Measurements from ENCODE around the gene GAL3ST2. TPM values are rescaled to one million over a fixed set of nuclear protein-coding genes. Genes with fewer than 3 reads are reported as not detected.

Gene GAL3ST2
- total and polyA plus RNA-seq, 4 donors, result 0.33 to 0.79 (median 0.63) TPM

DNA sequence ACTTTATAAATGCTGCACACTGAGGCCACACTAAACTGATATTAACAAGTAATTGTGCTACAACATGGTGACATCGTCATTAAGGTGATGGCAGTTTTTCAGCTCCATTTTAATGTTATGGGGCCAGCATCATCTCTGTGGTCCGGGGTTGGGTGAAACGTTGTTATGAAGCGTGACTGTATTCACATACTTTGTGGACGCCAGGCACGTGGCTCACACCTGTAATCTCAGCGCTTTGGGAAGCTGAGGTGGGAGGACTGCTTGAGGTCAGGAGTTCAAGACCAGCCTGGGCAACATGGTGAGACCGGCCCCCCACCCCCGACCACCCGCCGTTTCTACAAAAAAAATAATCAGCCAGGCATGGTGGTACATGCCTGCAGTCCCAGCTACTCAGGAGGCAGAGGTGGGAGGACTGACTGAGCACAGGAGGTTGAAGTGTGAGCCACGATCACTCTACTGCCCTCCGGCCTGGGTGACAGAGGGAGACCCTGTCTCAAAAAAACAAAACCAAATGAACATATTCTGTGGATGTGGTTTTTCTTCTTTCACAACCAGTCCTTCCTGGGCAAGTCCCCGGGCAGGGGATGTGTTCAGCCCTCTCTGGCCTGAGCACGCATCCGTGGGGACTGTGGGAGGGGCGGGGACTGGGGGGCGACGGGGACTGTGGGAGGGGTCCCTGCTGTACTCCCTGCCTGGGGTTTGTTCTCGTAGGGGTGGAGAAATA is 12.9 kb upstream of the GAL3ST2 start:
- WGBS (ENCODE audit: insufficient coverage), result 71% methylated on average over 13 of the region's 20 CpGs
- Histone ChIP-seq H3K36me3 (ENCODE audit: control insufficient read depth, insufficient read depth, low read length) (peaks cover 47% of the 10 kb centered on the region), H3K27me3 (ENCODE audit: control insufficient read depth, insufficient read depth, low read length) (no peaks in the 10 kb centered on the region), H3K4me1 (ENCODE audit: control insufficient read depth, insufficient read depth, low read length) (no peaks in the 10 kb centered on the region), H3K27ac (ENCODE audit: low read depth, low read length) (no peak overlapping the region), H3K9me3 (ENCODE audit: control insufficient read depth, insufficient read depth, low read length) (peaks cover 2% of the 10 kb centered on the region), H3K4me3 (ENCODE audit: low read depth, low read length) (no peak overlapping the region)
- DNase-seq (ENCODE audit: low read depth in 4 of 6, low spot score in 6 of 6), result no peak

DNA sequence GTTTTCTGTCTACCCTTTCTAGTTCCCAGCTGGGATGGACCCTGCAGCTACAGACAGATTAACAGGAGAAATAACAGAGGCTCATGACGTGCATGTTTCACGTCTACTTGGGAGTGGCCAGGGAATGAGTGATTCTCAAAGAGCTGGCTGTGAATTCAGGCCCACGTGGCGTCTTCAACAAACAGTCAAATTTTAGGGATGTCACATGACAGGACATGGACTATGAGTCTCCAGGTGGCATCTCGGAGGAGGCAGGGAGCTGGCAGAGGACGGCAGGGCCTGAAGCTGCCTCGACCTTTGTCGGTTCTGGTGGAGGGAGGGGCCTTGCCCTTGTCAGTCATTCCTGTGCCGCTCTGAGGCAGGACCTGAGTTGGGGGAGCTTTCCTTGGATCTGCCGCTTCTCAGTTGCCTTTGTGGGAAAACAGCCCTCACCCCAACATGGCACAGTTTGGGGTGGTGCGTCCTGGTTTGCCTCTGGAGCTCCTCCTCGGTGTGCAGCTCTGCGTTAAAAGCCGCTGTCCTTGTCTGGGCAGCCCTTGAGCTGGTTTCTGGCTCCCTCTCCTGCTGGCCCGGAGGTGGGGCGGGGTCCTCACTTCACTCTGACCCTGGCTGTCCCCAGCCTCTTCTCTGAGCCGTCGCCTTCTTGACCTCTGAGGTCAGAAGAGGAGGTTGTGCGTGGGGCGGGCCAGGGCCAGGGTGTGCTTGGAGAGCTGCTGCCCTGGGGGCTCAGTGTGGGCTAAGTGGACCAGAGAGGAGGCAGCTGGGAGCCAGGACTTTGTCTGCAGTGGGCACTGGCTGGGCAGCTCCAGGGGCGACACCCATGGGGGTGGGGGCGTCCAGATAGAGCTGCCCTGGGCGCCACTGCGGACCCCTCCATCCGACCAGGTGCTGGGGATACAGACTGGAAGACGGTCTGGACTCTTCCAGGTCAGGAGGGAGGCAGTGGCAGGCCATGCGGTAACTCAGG is 12.1 kb upstream of the GAL3ST2 start:
- peak overlapping the region; percentile 25 for H3K27ac ChIP-seq (ENCODE audit: low read depth, low read length)
- no peaks in the 10 kb centered on the region for H3K4me1 ChIP-seq (ENCODE audit: control insufficient read depth, insufficient read depth, low read length)
- H3K27me3 ChIP-seq (ENCODE audit: control insufficient read depth, insufficient read depth, low read length), result no peaks in the 10 kb centered on the region
- peak in 1 of 6 donors; percentile 37 for DNase-seq (ENCODE audit: low read depth in 4 of 6, low spot score in 6 of 6)
- peaks cover 51% of the 10 kb centered on the region for H3K36me3 ChIP-seq (ENCODE audit: control insufficient read depth, insufficient read depth, low read length)
- no peak overlapping the region for H3K4me3 ChIP-seq (ENCODE audit: low read depth, low read length)
- 63% methylated on average over 27 of the region's 27 CpGs for WGBS (ENCODE audit: insufficient coverage)
- peaks cover 2% of the 10 kb centered on the region for H3K9me3 ChIP-seq (ENCODE audit: control insufficient read depth, insufficient read depth, low read length)

DNA sequence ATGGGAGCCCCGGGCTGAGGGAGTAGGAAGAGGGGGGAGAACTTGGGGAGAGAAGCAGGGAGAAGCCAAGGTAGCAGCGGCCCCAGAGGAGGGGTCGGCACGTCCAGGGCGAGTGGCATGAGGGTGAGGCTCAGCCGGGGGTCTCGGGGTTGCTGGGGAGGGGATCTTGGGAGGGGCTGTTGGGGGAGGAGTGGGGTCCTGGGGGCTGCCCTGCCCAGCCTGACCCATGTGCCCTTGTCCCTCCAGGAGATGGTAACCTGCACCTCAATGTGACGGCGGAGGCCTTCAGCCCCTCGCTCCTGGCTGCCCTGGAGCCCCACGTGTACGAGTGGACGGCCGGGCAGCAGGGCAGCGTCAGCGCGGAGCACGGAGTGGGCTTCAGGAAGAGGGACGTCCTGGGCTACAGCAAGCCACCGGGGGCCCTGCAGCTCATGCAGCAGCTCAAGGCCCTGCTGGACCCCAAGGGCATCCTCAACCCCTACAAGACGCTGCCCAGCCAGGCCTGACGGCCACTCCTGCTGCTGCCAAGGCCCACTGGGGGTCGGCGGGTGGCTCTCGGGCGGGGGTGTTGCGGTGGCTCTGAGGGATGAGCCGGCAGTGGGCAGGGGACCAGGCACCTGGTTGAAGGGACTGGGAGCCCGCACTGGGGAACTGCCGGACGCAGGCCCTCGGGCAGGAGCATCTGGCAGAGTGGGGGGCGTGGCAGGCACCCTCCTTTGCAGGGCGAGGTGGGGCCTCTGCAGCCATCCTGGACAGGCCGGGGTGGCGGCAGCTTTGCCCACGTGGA is 9.0 kb upstream of the GAL3ST2 start:
- H3K9me3 ChIP-seq (ENCODE audit: control insufficient read depth, insufficient read depth, low read length), result no peaks in the 10 kb centered on the region
- H3K27me3 ChIP-seq (ENCODE audit: control insufficient read depth, insufficient read depth, low read length), result no peaks in the 10 kb centered on the region
- no peak overlapping the region for H3K4me3 ChIP-seq (ENCODE audit: low read depth, low read length)
- H3K27ac ChIP-seq (ENCODE audit: low read depth, low read length), result no peak overlapping the region
- 88% methylated on average over 32 of the region's 37 CpGs for WGBS (ENCODE audit: insufficient coverage)
- peaks cover 10% of the 10 kb centered on the region for H3K4me1 ChIP-seq (ENCODE audit: control insufficient read depth, insufficient read depth, low read length)
- peaks cover 59% of the 10 kb centered on the region for H3K36me3 ChIP-seq (ENCODE audit: control insufficient read depth, insufficient read depth, low read length)
- peak in 1 of 6 donors; percentile 0 for DNase-seq (ENCODE audit: low read depth in 4 of 6, low spot score in 6 of 6)

DNA sequence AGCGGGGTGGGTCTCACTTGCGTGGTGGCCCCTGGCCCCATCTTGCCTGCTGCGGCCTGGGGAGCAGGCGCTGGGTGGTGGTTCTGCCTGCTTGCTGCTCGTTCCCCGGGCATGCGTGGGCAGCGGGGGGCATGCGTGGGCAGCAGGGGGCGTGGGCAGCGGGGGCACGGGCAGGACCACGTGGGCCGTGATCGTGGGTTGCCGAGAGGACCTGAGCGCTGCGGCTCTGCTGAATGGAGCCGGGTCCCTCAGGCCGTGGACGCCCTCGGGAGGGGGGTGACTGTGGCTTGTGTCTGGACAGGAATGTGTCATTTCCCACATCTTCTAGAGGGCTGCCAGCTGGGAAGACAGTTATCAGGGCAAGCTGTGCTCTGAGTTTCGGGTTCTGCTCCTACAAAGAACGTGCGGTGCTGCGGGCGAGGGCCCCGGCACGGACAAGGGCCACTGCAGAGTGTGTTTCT is 8.3 kb upstream of the GAL3ST2 start:
- 88% methylated on average over 29 of the region's 29 CpGs for WGBS (ENCODE audit: insufficient coverage)

DNA sequence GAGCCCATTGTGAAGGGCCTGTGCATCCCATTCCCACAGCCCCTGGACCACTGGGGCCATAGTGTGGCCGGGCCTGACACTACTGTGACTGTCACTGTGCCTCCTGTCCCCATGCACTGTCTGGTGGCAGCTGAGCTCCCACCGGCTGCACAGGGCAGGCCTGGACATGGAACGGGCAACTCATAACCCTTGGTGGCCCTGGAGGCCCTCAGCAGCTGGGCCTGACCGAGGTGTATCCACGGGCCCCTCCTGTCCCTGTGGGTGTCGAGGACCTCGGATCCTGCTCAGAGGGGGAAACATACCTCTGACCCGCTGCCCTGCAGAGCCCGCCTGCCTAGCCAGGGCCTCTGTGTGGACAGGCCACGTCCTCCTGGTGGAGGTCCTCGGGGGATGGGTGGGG is 7.8 kb upstream of the GAL3ST2 start:
- DNase-seq (ENCODE audit: low read depth in 4 of 6, low spot score in 6 of 6), result no peak
- peaks cover 51% of the 10 kb centered on the region for H3K36me3 ChIP-seq (ENCODE audit: control insufficient read depth, insufficient read depth, low read length)
- no peaks in the 10 kb centered on the region for H3K27me3 ChIP-seq (ENCODE audit: control insufficient read depth, insufficient read depth, low read length)

More for the DNA sequence above, 8.3 kb upstream of the GAL3ST2 start:
- Histone ChIP-seq H3K36me3 (ENCODE audit: control insufficient read depth, insufficient read depth, low read length) (peaks cover 55% of the 10 kb centered on the region), H3K4me1 (ENCODE audit: control insufficient read depth, insufficient read depth, low read length) (peaks cover 10% of the 10 kb centered on the region), H3K27me3 (ENCODE audit: control insufficient read depth, insufficient read depth, low read length) (no peaks in the 10 kb centered on the region), H3K27ac (ENCODE audit: low read depth, low read length) (no peak overlapping the region), H3K4me3 (ENCODE audit: low read depth, low read length) (no peak overlapping the region), H3K9me3 (ENCODE audit: control insufficient read depth, insufficient read depth, low read length) (no peaks in the 10 kb centered on the region)
- DNase-seq (ENCODE audit: low read depth in 4 of 6, low spot score in 6 of 6), result peak in 1 of 6 donors; percentile 0

DNA sequence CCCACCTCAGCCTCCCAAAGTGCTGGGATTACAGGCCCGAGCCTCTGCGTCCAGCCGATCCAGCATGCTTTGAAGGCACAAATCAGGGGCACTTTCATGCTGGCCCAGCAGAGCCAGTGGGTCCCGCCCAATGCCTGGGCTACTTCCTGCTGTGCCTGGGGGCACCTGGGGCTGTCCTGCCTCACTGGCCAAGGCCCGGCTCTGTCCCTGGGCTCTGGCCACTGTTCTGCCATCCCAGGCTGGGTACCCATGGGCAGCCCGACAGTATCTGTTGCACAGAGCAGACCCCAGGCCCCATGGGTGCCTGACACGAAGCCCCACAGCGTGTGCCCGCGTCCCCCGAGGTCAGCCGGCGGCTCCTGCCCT is 6.8 kb upstream of the GAL3ST2 start:
- Histone ChIP-seq H3K27me3 (ENCODE audit: control insufficient read depth, insufficient read depth, low read length) (no peaks in the 10 kb centered on the region), H3K36me3 (ENCODE audit: control insufficient read depth, insufficient read depth, low read length) (peaks cover 44% of the 10 kb centered on the region), H3K27ac (ENCODE audit: low read depth, low read length) (no peak overlapping the region), H3K4me1 (ENCODE audit: control insufficient read depth, insufficient read depth, low read length) (peaks cover 13% of the 10 kb centered on the region), H3K9me3 (ENCODE audit: control insufficient read depth, insufficient read depth, low read length) (no peaks in the 10 kb centered on the region), H3K4me3 (ENCODE audit: low read depth, low read length) (no peak overlapping the region)
- 79% methylated on average over 13 of the region's 13 CpGs for WGBS (ENCODE audit: insufficient coverage)
- DNase-seq (ENCODE audit: low read depth in 4 of 6, low spot score in 6 of 6), result no peak

More for the DNA sequence above, 7.8 kb upstream of the GAL3ST2 start:
- 90% methylated on average over 11 of the region's 11 CpGs for WGBS (ENCODE audit: insufficient coverage)
- H3K4me3 ChIP-seq (ENCODE audit: low read depth, low read length), result no peak overlapping the region
- H3K9me3 ChIP-seq (ENCODE audit: control insufficient read depth, insufficient read depth, low read length), result no peaks in the 10 kb centered on the region
- H3K4me1 ChIP-seq (ENCODE audit: control insufficient read depth, insufficient read depth, low read length), result peaks cover 10% of the 10 kb centered on the region
- H3K27ac ChIP-seq (ENCODE audit: low read depth, low read length), result no peak overlapping the region

DNA sequence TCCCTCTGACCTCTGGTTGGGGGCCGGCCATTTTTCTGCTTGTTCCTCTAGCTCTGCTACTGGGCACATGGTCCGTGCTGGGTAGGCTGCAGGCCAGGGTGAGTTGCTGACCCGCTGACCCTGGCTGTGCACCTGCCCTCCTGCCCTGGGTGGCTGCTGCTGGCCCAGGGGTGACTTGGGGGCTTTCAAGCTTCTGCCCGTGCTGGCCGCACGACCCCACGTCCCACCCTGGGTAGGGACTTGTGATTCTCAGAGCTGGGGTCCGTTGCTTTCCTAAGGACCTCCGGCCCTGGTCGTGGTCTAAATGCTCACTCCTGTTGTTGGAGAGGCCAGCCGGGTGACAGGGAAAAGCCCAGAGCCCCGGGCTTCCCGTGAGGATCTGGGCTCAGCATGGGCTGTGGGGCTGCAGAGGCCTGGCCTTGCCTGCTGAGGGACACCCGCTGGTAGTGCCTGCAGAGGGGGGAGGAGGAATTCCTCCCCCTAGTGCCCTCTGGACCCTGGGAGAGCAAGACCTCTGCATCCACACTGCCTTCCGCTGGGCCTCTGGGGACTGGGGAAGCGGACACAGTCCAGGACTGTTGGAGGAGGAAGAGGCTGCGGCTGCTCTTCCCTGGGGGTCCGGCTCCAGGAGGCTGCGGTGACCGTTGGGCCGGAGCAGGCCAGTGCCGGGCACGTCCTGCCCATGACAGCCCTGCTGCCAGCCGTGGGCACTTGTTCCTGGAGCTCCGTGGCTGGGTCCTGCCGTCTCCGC is 6.3 kb upstream of the GAL3ST2 start:
- H3K4me1 ChIP-seq (ENCODE audit: control insufficient read depth, insufficient read depth, low read length), result peaks cover 17% of the 10 kb centered on the region
- H3K9me3 ChIP-seq (ENCODE audit: control insufficient read depth, insufficient read depth, low read length), result no peaks in the 10 kb centered on the region
- H3K27me3 ChIP-seq (ENCODE audit: control insufficient read depth, insufficient read depth, low read length), result no peaks in the 10 kb centered on the region
- no peak overlapping the region for H3K4me3 ChIP-seq (ENCODE audit: low read depth, low read length)
- WGBS (ENCODE audit: insufficient coverage), result 63% methylated on average over 26 of the region's 27 CpGs
- H3K36me3 ChIP-seq (ENCODE audit: control insufficient read depth, insufficient read depth, low read length), result peaks cover 40% of the 10 kb centered on the region
- H3K27ac ChIP-seq (ENCODE audit: low read depth, low read length), result no peak overlapping the region
- no peak for DNase-seq (ENCODE audit: low read depth in 4 of 6, low spot score in 6 of 6)

DNA sequence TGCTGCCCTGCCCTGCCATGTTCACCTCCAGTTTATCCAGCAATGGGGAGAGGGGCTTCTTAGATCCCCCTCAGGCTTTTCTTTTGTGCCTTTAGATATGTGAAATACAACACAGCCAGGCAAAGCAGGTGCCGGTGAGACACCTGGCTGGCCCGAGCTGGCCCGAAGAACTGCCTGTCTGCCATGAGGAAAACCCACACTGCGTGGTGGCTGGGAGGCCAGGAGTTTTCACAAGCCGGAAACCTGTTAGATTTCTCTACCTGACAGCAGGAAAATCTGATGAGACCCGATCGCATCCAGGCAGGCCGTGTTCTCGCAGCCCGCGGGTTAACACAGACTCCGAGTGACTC is 5.7 kb upstream of the GAL3ST2 start:
- no peaks in the 10 kb centered on the region for H3K27me3 ChIP-seq (ENCODE audit: control insufficient read depth, insufficient read depth, low read length)
- peaks cover 40% of the 10 kb centered on the region for H3K36me3 ChIP-seq (ENCODE audit: control insufficient read depth, insufficient read depth, low read length)
- WGBS (ENCODE audit: insufficient coverage), result 94% methylated on average over 12 of the region's 12 CpGs
- no peak overlapping the region for H3K27ac ChIP-seq (ENCODE audit: low read depth, low read length)
- no peaks in the 10 kb centered on the region for H3K9me3 ChIP-seq (ENCODE audit: control insufficient read depth, insufficient read depth, low read length)
- H3K4me1 ChIP-seq (ENCODE audit: control insufficient read depth, insufficient read depth, low read length), result peaks cover 19% of the 10 kb centered on the region
- no peak overlapping the region for H3K4me3 ChIP-seq (ENCODE audit: low read depth, low read length)
- DNase-seq (ENCODE audit: low read depth in 4 of 6, low spot score in 6 of 6), result no peak
